ENCODE measurements around the gene ARID2.

- TF ChIP-seq, protein P1, sequence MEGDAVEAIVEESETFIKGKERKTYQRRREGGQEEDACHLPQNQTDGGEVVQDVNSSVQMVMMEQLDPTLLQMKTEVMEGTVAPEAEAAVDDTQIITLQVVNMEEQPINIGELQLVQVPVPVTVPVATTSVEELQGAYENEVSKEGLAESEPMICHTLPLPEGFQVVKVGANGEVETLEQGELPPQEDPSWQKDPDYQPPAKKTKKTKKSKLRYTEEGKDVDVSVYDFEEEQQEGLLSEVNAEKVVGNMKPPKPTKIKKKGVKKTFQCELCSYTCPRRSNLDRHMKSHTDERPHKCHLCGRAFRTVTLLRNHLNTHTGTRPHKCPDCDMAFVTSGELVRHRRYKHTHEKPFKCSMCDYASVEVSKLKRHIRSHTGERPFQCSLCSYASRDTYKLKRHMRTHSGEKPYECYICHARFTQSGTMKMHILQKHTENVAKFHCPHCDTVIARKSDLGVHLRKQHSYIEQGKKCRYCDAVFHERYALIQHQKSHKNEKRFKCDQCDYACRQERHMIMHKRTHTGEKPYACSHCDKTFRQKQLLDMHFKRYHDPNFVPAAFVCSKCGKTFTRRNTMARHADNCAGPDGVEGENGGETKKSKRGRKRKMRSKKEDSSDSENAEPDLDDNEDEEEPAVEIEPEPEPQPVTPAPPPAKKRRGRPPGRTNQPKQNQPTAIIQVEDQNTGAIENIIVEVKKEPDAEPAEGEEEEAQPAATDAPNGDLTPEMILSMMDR (conservative IDR thresholded peaks at IDR 0.05; ENCODE audit: low read length): no peak
- TF ChIP-seq EZH2phosphoT487 (IDR thresholded peaks at IDR 0.05; ENCODE audit: borderline replicate concordance, low read depth, low read length): no peak
Observed at GRCh38 chr12:45907955-45908354, 178.4 kb downstream of the ARID2 start.

Data from OCI-LY7 (cell line).